WTC11 (cell line): Measurements from ENCODE around the gene WRAP73. TPM values are rescaled to one million over a fixed set of nuclear protein-coding genes. Genes with fewer than 3 reads are reported as not detected.
A peak's percentile ranks its signal among the peaks of the same experiment; 100 is the strongest.

ENCODE experiments used
- ATAC-seq: fragments of 200-7000 bp; cut with Tn5 transposase; 2 replicates; pipeline ENCODE4 v1.10.0; 2021; ENCODE audit warnings: mild to moderate bottlenecking, moderate library complexity
- CTCF ChIA-PET: fragments of 300-600 bp; sonication (Branson Sonifier 250); formaldehyde crosslinking; loops from one replicate; lab custom pipeline; 2021; ENCODE audit warnings: antibody characterized with exemption; lab: Charles Lee
- POLR2A ChIA-PET: fragments of 350-600 bp; sonication (Branson Sonifier 250); formaldehyde crosslinking; loops from one replicate; lab custom pipeline; 2021; ENCODE audit warnings: antibody characterized with exemption; lab: Charles Lee
- DNase-seq: peaks from one replicate; pipeline ENCODE4 v3.0.0; 2021; ENCODE audit warnings: low spot score
- H3K27ac Mint-ChIP-seq: 2 replicates; pipeline ENCODE4 v1.8.0; 2021; ENCODE audit warnings: mixed read lengths
- H3K27me3 Mint-ChIP-seq: 2 replicates; pipeline ENCODE4 v1.8.0; 2021; ENCODE audit warnings: low read depth, mild to moderate bottlenecking, moderate library complexity, mixed read lengths
- H3K36me3 Mint-ChIP-seq: 2 replicates; pipeline ENCODE4 v1.8.0; 2021; ENCODE audit warnings: mixed read lengths
- H3K4me1 Mint-ChIP-seq: 2 replicates; pipeline ENCODE4 v1.8.0; 2022; ENCODE audit warnings: mixed read lengths
- H3K4me3 Mint-ChIP-seq: 2 replicates; pipeline ENCODE4 v1.8.0; 2021; ENCODE audit warnings: mild to moderate bottlenecking, moderate library complexity, mixed read lengths
- H3K9me3 Mint-ChIP-seq: 2 replicates; pipeline ENCODE4 v1.8.0; 2021; ENCODE audit warnings: mixed read lengths
- AFF4 ChIP-seq: sonication (generic); formaldehyde crosslinking; IDR thresholded peaks from 2 replicates; pipeline ENCODE4 v1.8.1; 2023; ENCODE audit warnings: mild to moderate bottlenecking, missing genetic modification reagents, borderline replicate concordance
- ELF4 ChIP-seq: sonication (generic); formaldehyde crosslinking; IDR thresholded peaks from 2 replicates; pipeline ENCODE4 v1.8.1; 2022; ENCODE audit warnings: low read depth, mild to moderate bottlenecking, moderate library complexity, missing genetic modification reagents
- ETV6 ChIP-seq: sonication (generic); formaldehyde crosslinking; IDR thresholded peaks from 2 replicates; pipeline ENCODE4 v1.8.1; 2022; ENCODE audit warnings: mild to moderate bottlenecking, missing genetic modification reagents
- FOXP4 ChIP-seq: sonication (generic); formaldehyde crosslinking; IDR thresholded peaks from 2 replicates; pipeline ENCODE4 v1.8.0; 2022; ENCODE audit warnings: mild to moderate bottlenecking, missing genetic modification reagents
- GTF2I ChIP-seq: fragments of 250-450 bp; sonication (Bioruptor Pico); conservative IDR thresholded peaks from 2 replicates; pipeline ENCODE4 v1.4.0; 2021; ENCODE audit warnings: mild to moderate bottlenecking
- JUN ChIP-seq: sonication (generic); formaldehyde crosslinking; IDR thresholded peaks from 2 replicates; pipeline ENCODE4 v1.8.0; 2023; ENCODE audit warnings: mild to moderate bottlenecking, missing genetic modification reagents
- KAT7 ChIP-seq: sonication (generic); formaldehyde crosslinking; IDR thresholded peaks from 2 replicates; pipeline ENCODE4 v1.8.1; 2023; ENCODE audit warnings: missing genetic modification reagents, mild to moderate bottlenecking, borderline replicate concordance
- MXD4 ChIP-seq: fragments of 250-450 bp; sonication (Bioruptor Pico); IDR thresholded peaks from 2 replicates; pipeline ENCODE4 v1.8.0; 2021; ENCODE audit warnings: mild to moderate bottlenecking, moderate library complexity, borderline replicate concordance
- NR1H2 ChIP-seq: sonication (generic); formaldehyde crosslinking; IDR thresholded peaks from 2 replicates; pipeline ENCODE4 v1.9.0; 2021; ENCODE audit warnings: mild to moderate bottlenecking, moderate library complexity, missing genetic modification reagents
- RELA ChIP-seq: sonication (generic); formaldehyde crosslinking; IDR thresholded peaks from 2 replicates; pipeline ENCODE4 v1.8.1; 2022; ENCODE audit warnings: missing genetic modification reagents, mild to moderate bottlenecking, borderline replicate concordance
- SP1 ChIP-seq: sonication (generic); formaldehyde crosslinking; conservative IDR thresholded peaks from 2 replicates; pipeline ENCODE4 v1.8.1; 2022; ENCODE audit warnings: missing genetic modification reagents
- USF1 ChIP-seq: sonication (generic); formaldehyde crosslinking; IDR thresholded peaks from 2 replicates; pipeline ENCODE4 v1.8.0; 2022; ENCODE audit warnings: mild to moderate bottlenecking, missing genetic modification reagents
- ZNF281 ChIP-seq: sonication (generic); formaldehyde crosslinking; IDR thresholded peaks from 2 replicates; pipeline ENCODE4 v1.8.0; 2023; ENCODE audit warnings: mild to moderate bottlenecking, missing genetic modification reagents
- ZNF416 ChIP-seq: fragments of 250-450 bp; sonication (Bioruptor Pico); IDR thresholded peaks from 2 replicates; pipeline ENCODE4 v1.9.0; 2021; ENCODE audit warnings: mild to moderate bottlenecking, inconsistent platforms
- total RNA-seq: library from RNA; stranded (reverse); gene quantifications from 3 replicates; pipeline ENCODE4 v1.2.3, GENCODE V29; 2021

The WRAP73 gene
- total RNA-seq, 1 experiment from 2014 or later = 39.2 TPM

- TF ChIP-seq RELA (CRISPR knock-in tag) (no peak), ETV6 (no peak), SP1 (CRISPR knock-in tag) (no peak), ELF4 (no peak), MXD4 (no peak)
Observed at GRCh38 chr1:3660704-3661103, 10.8 kb upstream of the WRAP73 start (continued).

GRCh38 chr1:3659093-3659492, 9.2 kb upstream of the WRAP73 start:
- DNase-seq = no peak
- H3K4me3 Mint-ChIP-seq = no peak overlapping the region
- H3K9me3 Mint-ChIP-seq = no peaks in the 10 kb centered on the region
- peaks cover 56% of the 10 kb centered on the region for H3K27me3 Mint-ChIP-seq
- ATAC-seq = no peak
- H3K27ac Mint-ChIP-seq = no peak overlapping the region
- POLR2A ChIA-PET = interaction anchor here (0.7 kb wide), 1 partner anchor 109 kb away, joined by 4 read pairs; no protein-coding TSS in a partner anchor
- no peaks in the 10 kb centered on the region for H3K36me3 Mint-ChIP-seq
- no peak for TF ChIP-seq KAT7
- no peak for TF ChIP-seq JUN (CRISPR knock-in tag)
- CTCF ChIA-PET = interaction anchor here (1.1 kb wide), 1 partner anchor 36 kb away, joined by 3 read pairs; no protein-coding TSS in a partner anchor
- H3K4me1 Mint-ChIP-seq = peaks cover 7% of the 10 kb centered on the region

GRCh38 chr1:3658231-3658615, 8.3 kb upstream of the WRAP73 start:
- Mint-ChIP-seq H3K4me3 (no peak overlapping the region), H3K4me1 (peaks cover 11% of the 10 kb centered on the region)
- peak; percentile 11 for DNase-seq
- TF ChIP-seq AFF4 = no peak
- no peak for TF ChIP-seq NR1H2
- no peak for TF ChIP-seq GTF2I (CRISPR knock-in tag)
- no peak for TF ChIP-seq ZNF416 (CRISPR knock-in tag)
- TF ChIP-seq USF1 = no peak
- TF ChIP-seq SP1 (CRISPR knock-in tag) = no peak
- TF ChIP-seq FOXP4 (CRISPR knock-in tag) = no peak
- TF ChIP-seq ZNF281 (CRISPR knock-in tag) = no peak
- TF ChIP-seq, all 79 proteins: peak for 0
- POLR2A ChIA-PET = no interaction called here
- Mint-ChIP-seq H3K36me3 (no peaks in the 10 kb centered on the region), H3K27ac (no peak overlapping the region), H3K27me3 (peaks cover 62% of the 10 kb centered on the region), H3K9me3 (no peaks in the 10 kb centered on the region)
- CTCF ChIA-PET = interaction anchor here (0.8 to 1.1 kb wide), 2 partner anchors 37 to 66 kb away, joined by 3 to 4 read pairs; no protein-coding TSS in a partner anchor
- ATAC-seq = no peak
